GM23338 (cell line): ENCODE results near the gene SH2D4B. TPM values are rescaled to one million over a fixed set of nuclear protein-coding genes. Genes with fewer than 3 reads are reported as not detected.

Experiments
- ATAC-seq: fragments of 200-7000 bp; cut with Tn5 transposase; 3 replicates; pipeline ENCODE4 v1.9.1; 2020
- DNase-seq: peaks from one replicate; pipeline ENCODE4 v3.0.0-alpha.2; 2015; ENCODE audit warnings: low spot score
- H2AFZ ChIP-seq: fragments of 200-600 bp; sonication (generic); 2 replicates; pipeline ENCODE4 v1.8.0; 2016; ENCODE audit warnings: antibody characterized with exemption, mild to moderate bottlenecking, moderate library complexity
- H3F3A ChIP-seq: fragments of 200-600 bp; sonication (generic); replicated peaks from 2 replicates; pipeline ENCODE4 v1.8.0; 2017; ENCODE audit warnings: antibody characterized with exemption, mixed run types, low read depth
- H3K27ac ChIP-seq: fragments of 200-600 bp; sonication (generic); 2 replicates; pipeline ENCODE4 v1.6.1; 2016; ENCODE audit warnings: low read depth
- H3K27me3 ChIP-seq: fragments of 200-600 bp; sonication (generic); 2 replicates; pipeline ENCODE4 v1.8.0; 2016; ENCODE audit warnings: mild to moderate bottlenecking, mixed run types, moderate library complexity; ENCODE audit not compliant: insufficient read depth
- H3K36me3 ChIP-seq: fragments of 200-600 bp; sonication (generic); 2 replicates; pipeline ENCODE4 v1.8.0; 2016; ENCODE audit warnings: mild to moderate bottlenecking; ENCODE audit not compliant: insufficient read depth
- H3K4me1 ChIP-seq: fragments of 200-600 bp; sonication (generic); 2 replicates; pipeline ENCODE4 v1.8.0; 2016; ENCODE audit warnings: mild to moderate bottlenecking, moderate library complexity; ENCODE audit not compliant: insufficient read depth
- H3K4me2 ChIP-seq: fragments of 200-600 bp; sonication (generic); 2 replicates; pipeline ENCODE4 v1.7.1; 2017; ENCODE audit warnings: mixed run types
- H3K4me3 ChIP-seq: fragments of 200-600 bp; sonication (generic); 2 replicates; pipeline ENCODE4 v1.6.1; 2016; ENCODE audit warnings: mixed run types
- H3K79me2 ChIP-seq: fragments of 200-600 bp; sonication (generic); replicated peaks from 2 replicates; pipeline ENCODE4 v1.8.0; 2017; ENCODE audit warnings: mild to moderate bottlenecking; ENCODE audit not compliant: insufficient read depth
- H3K9me2 ChIP-seq: fragments of 200-600 bp; sonication (generic); 2 replicates; pipeline ENCODE4 v1.8.0; 2017; ENCODE audit not compliant: insufficient read depth
- H4K20me1 ChIP-seq: fragments of 200-600 bp; sonication (generic); replicated peaks from 2 replicates; pipeline ENCODE4 v1.8.0; 2017; ENCODE audit warnings: mild to moderate bottlenecking; ENCODE audit not compliant: insufficient read depth
- H3K27ac Mint-ChIP-seq: 2 replicates; pipeline ENCODE4 v1.8.0; 2020; ENCODE audit warnings: inconsistent platforms, mild to moderate bottlenecking, moderate library complexity, mixed read lengths
- H3K27me3 Mint-ChIP-seq: 3 replicates; pipeline ENCODE4 v1.8.0; 2022; ENCODE audit warnings: low read depth, mild to moderate bottlenecking, moderate library complexity, mixed read lengths, inconsistent platforms; ENCODE audit not compliant: insufficient read depth, poor library complexity
- H3K36me3 Mint-ChIP-seq: 3 replicates; pipeline ENCODE4 v1.8.0; 2021; ENCODE audit warnings: low read depth, mild to moderate bottlenecking, inconsistent platforms, moderate library complexity, mixed read lengths
- H3K4me1 Mint-ChIP-seq: 3 replicates; pipeline ENCODE4 v1.8.0; 2020; ENCODE audit warnings: mild to moderate bottlenecking, inconsistent platforms, mixed read lengths
- H3K4me3 Mint-ChIP-seq: 3 replicates; pipeline ENCODE4 v1.8.0; 2021; ENCODE audit warnings: moderate library complexity, mild to moderate bottlenecking, inconsistent platforms, mixed read lengths
- H3K9me3 Mint-ChIP-seq: 3 replicates; pipeline ENCODE4 v1.8.0; 2020; ENCODE audit warnings: moderate library complexity, mild to moderate bottlenecking, inconsistent platforms, mixed read lengths
- EZH2 ChIP-seq: fragments of 200-600 bp; sonication (generic); IDR thresholded peaks from one replicate; pipeline ENCODE4 v1.8.0; 2017; ENCODE audit warnings: antibody characterized with exemption, mild to moderate bottlenecking, low read depth; ENCODE audit not compliant: unreplicated experiment
- EZH2phosphoT487 ChIP-seq: fragments of 200-600 bp; sonication (generic); IDR thresholded peaks from one replicate; pipeline ENCODE4 v1.8.1; 2018; ENCODE audit warnings: antibody characterized with exemption; ENCODE audit not compliant: unreplicated experiment
- NANOG ChIP-seq: IDR thresholded peaks from 2 replicates; pipeline ENCODE4 v1.6.1; 2016; ENCODE audit warnings: antibody characterized with exemption, borderline replicate concordance
- POLR2AphosphoS5 ChIP-seq: IDR thresholded peaks from 2 replicates; pipeline ENCODE4 v1.6.1; 2016; ENCODE audit warnings: antibody characterized with exemption, low read depth
- STAT1 ChIP-seq: IDR thresholded peaks from one replicate; pipeline ENCODE4 v1.6.1; 2016; ENCODE audit warnings: antibody characterized with exemption; ENCODE audit not compliant: unreplicated experiment
- ZNF331 ChIP-seq: fragments of 250-450 bp; sonication (Bioruptor Pico); IDR thresholded peaks from 2 replicates; pipeline ENCODE4 v1.5.0; 2020; ENCODE audit warnings: low read depth, mild to moderate bottlenecking, moderate library complexity
- polyA plus RNA-seq: library from polyadenylated mRNA; unstranded; fragments of >200 nt; fragmentation: Nextera tagmentation; extraction: Ambion mirVana; gene quantifications from 2 replicates; pipeline ENCODE4 v1.2.1, GENCODE V29; 2016
- total RNA-seq: library from RNA; depleted of rRNA; stranded (reverse); fragments of >200 nt; shearing (Covaris generic); gene quantifications from 2 replicates; pipeline ENCODE4 v1.2.3, GENCODE V29; 2014
- TF ChIP-seq, protein P1 (sequence below): IDR thresholded peaks from 2 replicates; pipeline ENCODE4 v1.6.1; 2016; ENCODE audit warnings: antibody characterized with exemption
- TF ChIP-seq, protein P2 (sequence below): IDR thresholded peaks from one replicate; pipeline ENCODE4 v1.6.1; 2018; ENCODE audit warnings: antibody characterized with exemption; ENCODE audit not compliant: unreplicated experiment

SH2D4B gene
- total and polyA plus RNA-seq, 2 experiments from 2014 or later = 0.08 TPM; not detected in 1

DNA sequence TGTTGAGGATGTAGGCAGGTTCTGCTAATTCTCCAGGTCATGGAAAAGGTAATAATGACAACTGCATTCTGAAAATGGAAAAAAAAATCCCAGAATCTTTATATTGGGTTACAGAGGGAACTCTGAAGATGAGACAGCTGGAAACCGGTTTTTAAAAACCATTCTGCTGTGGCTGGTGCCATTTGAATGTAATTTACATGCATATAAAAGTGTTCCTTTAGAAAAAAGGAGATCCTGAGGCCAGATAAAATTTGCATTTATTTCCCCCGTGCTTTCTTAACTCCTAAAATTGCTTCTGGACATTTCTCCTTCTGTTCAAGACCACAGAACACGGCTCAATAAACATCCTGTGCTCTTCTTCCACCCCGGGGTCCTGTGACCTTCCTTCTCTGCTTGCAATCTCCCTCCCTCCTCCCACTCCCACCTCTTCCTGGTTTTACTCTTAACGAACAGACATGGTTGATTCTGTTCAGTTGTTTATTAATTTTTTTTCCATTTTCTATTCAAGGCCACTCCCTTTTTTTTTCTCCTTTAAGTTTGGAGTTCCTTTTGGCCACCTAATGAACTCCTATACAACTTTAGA lies 41.6 kb downstream of the SH2D4B start (continued):
- TF ChIP-seq, protein P1, sequence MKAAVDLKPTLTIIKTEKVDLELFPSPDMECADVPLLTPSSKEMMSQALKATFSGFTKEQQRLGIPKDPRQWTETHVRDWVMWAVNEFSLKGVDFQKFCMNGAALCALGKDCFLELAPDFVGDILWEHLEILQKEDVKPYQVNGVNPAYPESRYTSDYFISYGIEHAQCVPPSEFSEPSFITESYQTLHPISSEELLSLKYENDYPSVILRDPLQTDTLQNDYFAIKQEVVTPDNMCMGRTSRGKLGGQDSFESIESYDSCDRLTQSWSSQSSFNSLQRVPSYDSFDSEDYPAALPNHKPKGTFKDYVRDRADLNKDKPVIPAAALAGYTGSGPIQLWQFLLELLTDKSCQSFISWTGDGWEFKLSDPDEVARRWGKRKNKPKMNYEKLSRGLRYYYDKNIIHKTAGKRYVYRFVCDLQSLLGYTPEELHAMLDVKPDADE = no peak
- TF ChIP-seq, protein P2, sequence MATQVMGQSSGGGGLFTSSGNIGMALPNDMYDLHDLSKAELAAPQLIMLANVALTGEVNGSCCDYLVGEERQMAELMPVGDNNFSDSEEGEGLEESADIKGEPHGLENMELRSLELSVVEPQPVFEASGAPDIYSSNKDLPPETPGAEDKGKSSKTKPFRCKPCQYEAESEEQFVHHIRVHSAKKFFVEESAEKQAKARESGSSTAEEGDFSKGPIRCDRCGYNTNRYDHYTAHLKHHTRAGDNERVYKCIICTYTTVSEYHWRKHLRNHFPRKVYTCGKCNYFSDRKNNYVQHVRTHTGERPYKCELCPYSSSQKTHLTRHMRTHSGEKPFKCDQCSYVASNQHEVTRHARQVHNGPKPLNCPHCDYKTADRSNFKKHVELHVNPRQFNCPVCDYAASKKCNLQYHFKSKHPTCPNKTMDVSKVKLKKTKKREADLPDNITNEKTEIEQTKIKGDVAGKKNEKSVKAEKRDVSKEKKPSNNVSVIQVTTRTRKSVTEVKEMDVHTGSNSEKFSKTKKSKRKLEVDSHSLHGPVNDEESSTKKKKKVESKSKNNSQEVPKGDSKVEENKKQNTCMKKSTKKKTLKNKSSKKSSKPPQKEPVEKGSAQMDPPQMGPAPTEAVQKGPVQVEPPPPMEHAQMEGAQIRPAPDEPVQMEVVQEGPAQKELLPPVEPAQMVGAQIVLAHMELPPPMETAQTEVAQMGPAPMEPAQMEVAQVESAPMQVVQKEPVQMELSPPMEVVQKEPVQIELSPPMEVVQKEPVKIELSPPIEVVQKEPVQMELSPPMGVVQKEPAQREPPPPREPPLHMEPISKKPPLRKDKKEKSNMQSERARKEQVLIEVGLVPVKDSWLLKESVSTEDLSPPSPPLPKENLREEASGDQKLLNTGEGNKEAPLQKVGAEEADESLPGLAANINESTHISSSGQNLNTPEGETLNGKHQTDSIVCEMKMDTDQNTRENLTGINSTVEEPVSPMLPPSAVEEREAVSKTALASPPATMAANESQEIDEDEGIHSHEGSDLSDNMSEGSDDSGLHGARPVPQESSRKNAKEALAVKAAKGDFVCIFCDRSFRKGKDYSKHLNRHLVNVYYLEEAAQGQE = no peak
- TF ChIP-seq STAT1 (no peak), EZH2 (no peak), EZH2phosphoT487 (no peak), POLR2AphosphoS5 (no peak)

DNA sequence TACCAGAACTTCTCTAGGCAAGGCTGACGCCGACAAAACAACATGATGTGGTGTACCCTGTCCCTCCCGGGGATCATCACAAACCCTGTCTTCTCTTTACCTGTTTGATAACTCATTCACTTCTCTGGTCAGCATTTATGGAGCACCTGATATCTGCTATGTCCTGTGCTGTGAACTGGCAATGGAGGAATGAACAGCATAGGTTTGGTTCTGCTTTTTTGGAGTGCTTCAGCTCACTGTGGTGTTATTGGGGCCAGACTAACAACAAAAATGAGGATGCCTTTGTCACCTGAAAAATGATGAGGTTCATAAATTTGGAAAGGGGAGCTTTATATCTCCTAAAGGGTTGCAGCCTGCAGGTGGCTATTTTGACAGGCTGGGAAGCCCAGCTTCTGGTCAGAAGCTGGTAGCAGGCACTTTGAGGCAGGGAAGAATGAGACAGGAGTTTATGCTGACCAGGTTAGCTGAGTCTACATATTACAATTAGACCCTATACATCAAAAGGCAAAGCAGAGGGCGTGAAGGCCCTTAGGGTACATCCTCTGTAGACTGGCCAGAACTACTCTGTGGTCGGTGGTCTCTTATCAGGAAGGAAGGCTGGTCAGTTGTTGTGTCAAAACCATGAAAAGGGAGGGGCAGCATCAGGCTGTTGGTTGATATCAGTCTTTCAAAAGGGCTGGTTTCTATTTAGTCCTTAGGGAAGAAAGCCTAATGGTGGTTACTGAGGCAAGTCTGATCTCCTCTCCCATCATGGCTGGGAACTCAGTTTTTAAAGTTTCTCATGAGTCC lies 42.3 kb downstream of the SH2D4B start:
- Mint-ChIP-seq H3K27ac (no peak overlapping the region), H3K4me3 (no peak overlapping the region), H3K27me3 (peaks cover 2% of the 10 kb centered on the region), H3K9me3 (peaks cover 5% of the 10 kb centered on the region), H3K4me1 (peaks cover 6% of the 10 kb centered on the region; the same call in 2 of the 3 replicates), H3K36me3 (no peaks in the 10 kb centered on the region)
- H3F3A ChIP-seq = no peaks in the 10 kb centered on the region
- no peaks in the 10 kb centered on the region for H3K27me3 ChIP-seq
- no peaks in the 10 kb centered on the region for H4K20me1 ChIP-seq
- H3K4me1 ChIP-seq = no peaks in the 10 kb centered on the region
- no peaks in the 10 kb centered on the region for H3K36me3 ChIP-seq
- no peak for ATAC-seq
- no peak overlapping the region; the same call in 1 of the 2 replicates for H2AFZ ChIP-seq
- no peak overlapping the region for H3K4me3 ChIP-seq
- no peaks in the 10 kb centered on the region; the same call in 1 of the 2 replicates for H3K9me2 ChIP-seq
- DNase-seq = no peak
- TF ChIP-seq NANOG (no peak), EZH2 (no peak), POLR2AphosphoS5 (no peak), EZH2phosphoT487 (no peak), ZNF331 (CRISPR knock-in tag) (no peak)
- no peak overlapping the region for H3K27ac ChIP-seq
- no peaks in the 10 kb centered on the region for H3K79me2 ChIP-seq
- no peak overlapping the region for H3K4me2 ChIP-seq
